Colonic mucosa (tissue), 4 donors: ENCODE results near the gene TRPM3. TPM values are rescaled to one million over a fixed set of nuclear protein-coding genes. Genes with fewer than 3 reads are reported as not detected.

ENCODE experiments used
- DNase-seq: peaks from one replicate; pipeline ENCODE4 v3.0.0-alpha.2; 2020
- H3K27ac ChIP-seq: fragments of 200-600 bp; one replicate; pipeline ENCODE4 v1.8.0; 2021
- H3K27me3 ChIP-seq: fragments of 200-600 bp; one replicate; pipeline ENCODE4 v1.8.0; 2021
- H3K36me3 ChIP-seq: fragments of 200-600 bp; one replicate; pipeline ENCODE4 v1.8.0; 2021
- H3K4me1 ChIP-seq: fragments of 200-600 bp; one replicate; pipeline ENCODE4 v1.8.0; 2021; ENCODE audit warnings: mild to moderate bottlenecking
- H3K4me3 ChIP-seq: fragments of 200-600 bp; one replicate; pipeline ENCODE4 v1.8.0; 2021
- H3K9ac ChIP-seq, 2 donors: one replicate each; pipeline ENCODE4 v1.7.0; 2013; ENCODE audit warnings: control low read depth in 2 of 2, low read depth in 2 of 2, low read length in 2 of 2
- H3K9me3 ChIP-seq: fragments of 200-600 bp; one replicate; pipeline ENCODE4 v1.8.0; 2021
- CTCF ChIP-seq: fragments of 200-600 bp; IDR thresholded peaks from one replicate; pipeline ENCODE4 v1.8.0; 2022; ENCODE audit warnings: antibody characterized with exemption, mild to moderate bottlenecking
- intact Hi-C: fragments of 100-400 bp; cut with DNase I; formaldehyde crosslinking; loops from one replicate; pipeline ENCODE4 v1.14.1; 2022
- total RNA-seq, 2 donors: library from RNA; stranded (reverse); fragmentation: NEBNext Ultra II Directional in 1 of 2; extraction: Animal tissue kit (Norgen Biotek cat#: 25700) in 1 of 2; gene quantifications; one replicate each; pipeline ENCODE4 v1.2.1, GENCODE V29; 2021
- donor health status: healthy.
- donor health status: DM: no; HTN: no; CAD: no.
- donor health status: DM: no; HTN: no; CAD: no.

TRPM3 gene
- total RNA-seq, 2 donors from 2014 or later = 0.32 to 0.35 TPM

DNA sequence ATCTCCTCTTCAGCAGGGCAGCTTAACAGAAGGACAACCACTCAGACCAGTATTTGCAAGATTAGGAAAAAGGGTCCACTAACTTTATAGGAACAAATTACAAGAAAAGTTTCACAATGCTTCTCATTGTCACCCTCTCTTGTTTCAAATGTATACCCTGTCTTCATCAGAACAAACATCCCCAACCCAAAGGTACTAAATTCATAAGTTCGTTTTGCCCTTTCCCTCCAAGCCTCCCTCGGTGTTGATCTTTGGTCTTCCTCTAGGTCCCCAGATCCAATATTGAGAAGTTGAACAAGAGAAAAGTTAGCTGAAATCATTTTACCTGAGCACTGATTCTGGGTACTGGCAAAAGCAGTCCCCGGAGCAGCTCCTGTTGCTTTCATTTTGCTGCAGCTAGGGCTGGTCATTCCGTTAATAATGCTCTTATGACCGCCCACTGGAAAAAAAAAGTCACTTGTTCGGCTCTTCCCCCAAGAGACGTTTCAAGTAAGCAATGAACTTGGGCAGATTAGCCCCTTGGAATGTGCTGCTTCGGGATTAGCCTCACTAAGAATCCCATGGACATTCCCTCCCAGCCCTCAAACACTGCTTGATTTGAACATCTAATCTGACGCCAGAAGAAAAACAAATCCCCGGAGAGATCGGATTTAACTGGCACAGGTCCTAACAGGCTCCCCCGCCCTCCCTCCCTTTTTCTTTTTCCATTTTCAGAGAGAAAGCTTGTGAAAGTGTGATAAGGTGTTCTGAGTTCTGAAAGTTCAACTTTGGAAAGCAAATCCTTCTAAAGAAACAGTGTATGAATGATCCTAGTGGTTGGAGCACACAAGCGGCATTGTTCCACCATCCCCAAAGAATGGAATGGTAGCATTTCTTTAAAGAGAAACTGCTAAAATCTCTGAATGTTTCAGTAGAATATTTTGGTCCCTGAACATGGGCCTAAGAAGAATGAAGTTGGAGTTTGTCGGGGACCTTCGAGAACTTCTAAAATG is 252.5 kb downstream of the TRPM3 start:
- Histone ChIP-seq H3K36me3 (no peaks in the 10 kb centered on the region), H3K27ac (no peak overlapping the region), H3K4me3 (no peak overlapping the region), H3K9ac (no peak overlapping the region), H3K9me3 (no peaks in the 10 kb centered on the region), H3K27me3 (no peaks in the 10 kb centered on the region), H3K4me1 (no peaks in the 10 kb centered on the region)
- intact Hi-C loops = no loop called here
- no peak for DNase-seq
- no peak for TF ChIP-seq CTCF

DNA sequence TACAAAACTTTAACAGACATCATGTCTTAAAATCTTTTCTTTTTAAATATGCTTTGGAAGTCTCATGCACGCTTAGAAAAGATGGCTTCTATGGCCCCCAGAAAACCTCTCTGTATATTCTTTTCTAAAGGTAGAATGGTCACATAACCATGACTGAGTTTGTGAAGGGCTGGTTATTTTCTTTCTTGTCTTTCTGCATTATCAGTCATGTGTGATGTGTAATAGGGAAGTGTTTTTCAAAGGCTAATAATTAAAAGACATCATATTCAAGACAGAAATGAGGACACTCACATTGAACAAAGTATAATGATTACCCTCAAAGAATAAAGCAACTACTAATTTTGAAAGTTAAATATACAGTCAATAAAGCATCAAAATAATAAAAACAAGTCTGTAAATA is 253.4 kb downstream of the TRPM3 start:
- Histone ChIP-seq H3K9me3 (no peaks in the 10 kb centered on the region), H3K36me3 (no peaks in the 10 kb centered on the region), H3K4me1 (no peaks in the 10 kb centered on the region), H3K9ac (no peak overlapping the region), H3K27ac (no peak overlapping the region), H3K27me3 (no peaks in the 10 kb centered on the region), H3K4me3 (no peak overlapping the region)
- no peak for DNase-seq
- intact Hi-C loops = no loop called here
- no peak for TF ChIP-seq CTCF

GRCh38 chr9:70865471-70865870 is 255.9 kb downstream of the TRPM3 start:
- H3K9ac ChIP-seq = no peak overlapping the region
- intact Hi-C loops = no loop called here
- DNase-seq = no peak
- H3K27ac ChIP-seq = no peak overlapping the region
- H3K4me1 ChIP-seq = no peaks in the 10 kb centered on the region
- H3K36me3 ChIP-seq = no peaks in the 10 kb centered on the region
- H3K9me3 ChIP-seq = no peaks in the 10 kb centered on the region
- TF ChIP-seq CTCF = no peak
- H3K27me3 ChIP-seq = no peaks in the 10 kb centered on the region
- no peak overlapping the region for H3K4me3 ChIP-seq

DNA sequence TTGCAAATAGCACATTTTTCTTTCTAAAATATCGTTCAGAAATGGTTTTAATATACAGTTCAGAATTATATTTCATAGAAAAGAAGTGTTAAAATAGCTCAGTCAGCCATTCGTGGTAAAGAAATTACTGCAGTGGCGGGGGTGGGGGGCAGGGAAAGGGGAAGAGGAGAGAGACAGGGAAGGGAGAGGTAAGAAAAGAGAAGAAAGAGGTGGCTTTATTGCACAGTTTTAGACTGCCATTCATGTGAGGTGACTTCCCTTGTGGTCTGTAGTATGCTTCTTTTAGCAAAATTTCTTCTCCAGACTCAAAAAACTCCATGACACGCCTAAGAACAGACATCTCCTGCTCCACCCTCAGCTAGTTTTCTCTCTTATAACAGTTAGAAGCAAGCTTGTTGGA is 259.6 kb downstream of the TRPM3 start:
- H3K36me3 ChIP-seq = no peaks in the 10 kb centered on the region
- no peaks in the 10 kb centered on the region for H3K4me1 ChIP-seq
- no peak overlapping the region for H3K4me3 ChIP-seq
- H3K27ac ChIP-seq = no peak overlapping the region
- no peak for DNase-seq
- no peak overlapping the region for H3K9ac ChIP-seq
- no peaks in the 10 kb centered on the region for H3K27me3 ChIP-seq
- TF ChIP-seq CTCF = no peak
- H3K9me3 ChIP-seq = no peaks in the 10 kb centered on the region
- intact Hi-C loops = no loop called here

DNA sequence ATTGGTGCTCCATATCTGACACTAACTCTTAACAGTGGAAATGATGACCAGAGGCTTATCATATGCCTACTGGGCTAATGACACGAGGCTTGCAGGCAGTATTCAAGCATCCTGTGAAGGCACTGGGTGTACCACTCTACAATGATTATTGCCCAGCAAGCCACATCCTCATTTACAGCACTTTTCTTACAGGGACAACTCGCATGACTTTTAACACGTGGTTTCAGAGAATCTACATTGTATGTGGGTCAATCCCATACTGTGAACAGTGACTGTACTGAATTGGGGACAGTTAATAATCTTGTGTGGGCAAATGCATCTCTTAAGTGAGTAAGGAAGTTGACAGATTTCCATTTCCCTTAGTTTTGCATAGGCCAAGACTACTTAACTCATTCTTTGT is 260.0 kb downstream of the TRPM3 start:
- Histone ChIP-seq H3K27me3 (no peaks in the 10 kb centered on the region), H3K4me1 (no peaks in the 10 kb centered on the region), H3K36me3 (no peaks in the 10 kb centered on the region), H3K27ac (no peak overlapping the region), H3K9ac (no peak overlapping the region), H3K4me3 (no peak overlapping the region), H3K9me3 (no peaks in the 10 kb centered on the region)
- intact Hi-C loops = no loop called here
- no peak for DNase-seq
- TF ChIP-seq CTCF = no peak
